HG03342 (cell line): ENCODE results near the gene ANKS1A.

ENCODE experiments used
- ATAC-seq: cut with Tn5 transposase; IDR thresholded peaks from one replicate; pipeline ENCODE4 v1.9.1; 2021; ENCODE audit warnings: mild to moderate bottlenecking, moderate library complexity; ENCODE audit not compliant: unreplicated experiment

The ANKS1A gene

GRCh38 chr6:35018182-35018519, 129.1 kb downstream of the ANKS1A start:
- no peak for ATAC-seq

- no peak for ATAC-seq
Observed at GRCh38 chr6:35018746-35019145, 129.7 kb downstream of the ANKS1A start.

GRCh38 chr6:35019171-35019570, 130.1 kb downstream of the ANKS1A start:
- no peak for ATAC-seq

- ATAC-seq: no peak
Observed at GRCh38 chr6:35019831-35020230, 130.8 kb downstream of the ANKS1A start.

- ATAC-seq: no peak
Observed at GRCh38 chr6:35021004-35021403, 131.9 kb downstream of the ANKS1A start.

DNA sequence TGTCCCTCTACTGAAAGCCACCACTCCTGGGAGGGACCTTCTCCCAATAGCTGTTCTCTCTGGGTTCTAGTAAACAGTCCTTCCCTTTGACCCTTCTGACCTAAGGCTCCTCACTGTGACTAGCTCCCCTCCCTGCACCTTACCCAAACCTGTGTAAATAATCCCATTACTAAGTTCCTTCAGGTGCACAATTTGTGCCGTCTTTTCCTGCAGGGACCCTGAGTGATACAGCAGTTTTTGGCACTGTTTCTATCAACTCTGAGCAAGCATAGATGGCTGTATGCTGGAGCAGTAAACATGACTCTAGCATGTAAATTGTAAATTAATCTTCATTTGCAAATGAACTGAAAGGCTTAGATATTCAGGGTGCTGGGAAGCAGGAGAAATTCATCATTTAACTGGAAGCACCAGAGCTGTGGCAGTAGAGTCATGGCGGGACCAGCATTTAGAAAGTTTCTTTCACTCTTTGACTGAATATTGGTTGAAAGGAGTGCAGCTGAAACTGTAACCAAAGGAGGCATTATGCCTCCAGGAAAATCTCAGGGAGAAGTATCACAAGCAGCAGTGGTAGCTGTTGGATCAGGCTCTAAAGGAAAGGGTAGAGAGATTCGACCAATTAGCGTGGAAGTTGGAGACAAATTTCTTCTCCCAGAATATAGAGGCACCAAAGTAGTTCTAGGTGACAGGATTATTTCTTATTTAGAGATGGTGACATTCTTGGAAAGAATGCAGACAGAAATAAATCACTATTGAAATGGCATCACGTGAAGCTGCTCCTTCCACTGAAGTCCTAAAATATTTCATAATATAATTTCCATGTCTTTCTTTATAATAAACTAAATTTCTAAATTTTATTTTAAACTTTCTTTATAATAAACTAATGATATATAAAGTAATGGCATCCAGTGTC, 134.3 kb downstream of the ANKS1A start:
- no peak for ATAC-seq

DNA sequence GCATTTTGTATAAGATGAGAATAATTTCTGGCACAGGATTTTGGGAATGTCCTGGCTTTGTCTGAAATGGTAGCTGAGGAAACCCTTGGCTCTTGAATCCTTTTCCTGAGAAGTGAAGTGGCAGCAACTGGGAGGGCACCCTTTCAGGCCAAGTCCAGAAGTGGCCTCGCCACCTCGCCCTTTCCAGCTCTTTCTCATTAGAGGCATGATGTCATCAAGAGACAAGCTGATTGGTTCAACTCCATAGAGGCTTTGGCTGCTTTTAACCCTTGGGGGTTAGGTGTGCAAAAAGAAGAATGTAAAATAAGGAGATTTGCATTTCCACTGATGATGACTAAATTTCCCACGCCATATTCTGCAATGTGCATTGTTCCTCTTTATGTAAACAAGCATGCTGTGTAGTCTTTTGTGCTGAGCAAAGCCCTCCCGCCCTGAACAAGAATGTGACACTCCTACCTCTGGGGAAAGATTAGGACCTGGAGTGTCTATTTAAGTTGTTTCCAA, 135.5 kb downstream of the ANKS1A start:
- no peak for ATAC-seq

GRCh38 chr6:35025232-35026188, 136.5 kb downstream of the ANKS1A start:
- no peak for ATAC-seq

DNA sequence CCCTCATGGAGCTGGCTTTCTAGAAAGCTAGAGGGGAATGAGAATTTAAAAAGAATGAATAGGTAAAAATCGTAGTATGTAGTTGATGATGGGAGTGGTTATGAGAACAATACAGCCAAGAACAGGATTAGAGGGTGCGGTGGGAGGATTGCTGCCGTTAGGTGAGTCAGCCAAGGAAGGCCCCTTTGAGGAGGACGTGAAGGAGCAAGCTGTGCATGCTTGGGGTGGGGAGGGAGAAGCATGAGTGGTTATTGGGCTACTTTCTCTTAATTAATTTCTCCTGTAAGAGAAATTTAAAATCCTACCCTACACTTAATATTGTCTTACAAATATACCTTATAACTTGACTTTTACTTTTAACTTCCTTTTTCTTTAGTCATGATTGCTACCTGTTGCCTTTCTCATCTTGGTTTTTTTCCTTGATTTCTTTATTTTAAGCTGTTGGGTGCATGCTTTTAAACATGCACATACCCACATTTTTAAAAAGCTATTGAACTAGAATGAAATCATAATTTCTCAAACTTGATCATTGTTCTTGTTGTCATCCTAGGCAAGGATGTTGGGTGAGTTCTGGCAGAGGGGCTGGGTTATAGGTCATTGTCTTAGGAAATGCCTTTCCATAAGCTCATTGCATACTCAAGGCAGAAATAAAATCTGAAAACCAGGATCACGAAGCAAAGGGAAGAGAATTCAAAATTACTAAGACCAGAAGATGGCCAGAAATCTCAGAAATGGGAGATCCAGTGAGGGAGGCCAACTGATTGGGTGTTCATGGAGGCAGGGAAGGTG, 137.6 kb downstream of the ANKS1A start:
- no peak for ATAC-seq

- ATAC-seq: no peak
Observed at GRCh38 chr6:35027807-35028206, 138.8 kb downstream of the ANKS1A start.

DNA sequence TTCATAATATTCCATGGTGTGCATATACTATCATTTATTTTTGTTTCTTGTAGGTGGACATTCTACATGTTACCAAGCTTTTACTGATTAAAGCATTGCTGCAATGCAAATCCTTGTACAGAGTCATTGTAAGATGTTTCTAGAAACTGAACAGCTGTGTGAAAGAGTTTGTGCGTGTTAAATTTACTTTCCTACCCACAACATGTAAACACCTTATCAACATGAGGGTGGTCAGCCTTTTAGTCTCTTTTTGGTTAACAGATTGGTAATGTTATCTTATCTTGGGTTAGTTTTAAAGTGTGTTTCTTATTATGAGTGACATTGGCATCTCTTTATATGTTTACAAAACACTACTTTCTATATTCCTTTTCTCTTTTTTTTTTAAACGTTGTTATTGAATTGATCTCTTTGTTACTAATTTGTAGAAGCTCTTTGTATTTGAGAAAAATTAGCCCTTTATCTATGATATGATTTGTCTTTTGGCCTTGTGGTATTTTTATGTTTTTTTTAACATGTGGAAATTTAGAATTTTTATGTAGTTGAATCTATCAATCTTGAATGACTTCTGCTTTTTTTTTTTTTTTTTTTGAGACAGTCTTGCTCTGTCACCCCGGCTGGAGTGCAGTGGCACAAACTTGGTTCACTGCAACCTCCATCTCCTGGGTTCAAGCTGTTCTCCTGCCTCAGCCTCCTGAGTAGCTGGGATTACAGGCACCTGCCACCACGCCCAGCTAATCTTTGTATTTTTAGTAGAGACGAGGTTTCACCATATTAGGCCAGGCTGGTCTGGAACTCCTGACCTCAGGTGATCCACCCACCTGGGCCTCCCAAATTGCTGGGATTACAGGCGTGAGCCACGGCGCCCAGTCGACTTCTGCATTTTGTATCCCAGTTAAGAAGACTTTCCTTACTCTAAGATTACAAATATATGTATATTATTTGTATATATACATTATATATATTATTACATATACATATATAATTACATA, 140.0 kb downstream of the ANKS1A start:
- ATAC-seq: no peak

DNA sequence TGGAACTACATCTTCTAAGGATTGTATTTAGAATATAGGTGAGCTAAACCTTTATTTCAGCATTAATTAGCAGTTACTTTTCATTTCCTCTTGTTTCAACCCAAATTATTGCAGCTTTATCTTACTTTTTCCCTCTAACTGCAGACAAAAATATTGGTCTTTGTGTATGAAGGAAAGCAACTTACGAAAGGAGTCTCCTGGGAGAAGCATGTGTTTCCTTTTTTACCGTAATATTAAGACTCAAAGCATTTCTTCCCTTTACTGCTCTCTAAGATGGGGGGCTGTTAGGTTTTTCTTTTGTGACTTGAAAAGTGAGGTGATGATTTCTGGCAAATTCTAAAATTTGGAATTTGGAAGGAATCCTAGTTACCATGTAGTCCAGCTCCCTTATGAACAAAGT, 141.0 kb downstream of the ANKS1A start:
- no peak for ATAC-seq

- ATAC-seq: no peak
Observed at GRCh38 chr6:35031611-35032529, 142.8 kb downstream of the ANKS1A start.

- ATAC-seq: no peak
Observed at GRCh38 chr6:35033683-35034082, 144.6 kb downstream of the ANKS1A start.

DNA sequence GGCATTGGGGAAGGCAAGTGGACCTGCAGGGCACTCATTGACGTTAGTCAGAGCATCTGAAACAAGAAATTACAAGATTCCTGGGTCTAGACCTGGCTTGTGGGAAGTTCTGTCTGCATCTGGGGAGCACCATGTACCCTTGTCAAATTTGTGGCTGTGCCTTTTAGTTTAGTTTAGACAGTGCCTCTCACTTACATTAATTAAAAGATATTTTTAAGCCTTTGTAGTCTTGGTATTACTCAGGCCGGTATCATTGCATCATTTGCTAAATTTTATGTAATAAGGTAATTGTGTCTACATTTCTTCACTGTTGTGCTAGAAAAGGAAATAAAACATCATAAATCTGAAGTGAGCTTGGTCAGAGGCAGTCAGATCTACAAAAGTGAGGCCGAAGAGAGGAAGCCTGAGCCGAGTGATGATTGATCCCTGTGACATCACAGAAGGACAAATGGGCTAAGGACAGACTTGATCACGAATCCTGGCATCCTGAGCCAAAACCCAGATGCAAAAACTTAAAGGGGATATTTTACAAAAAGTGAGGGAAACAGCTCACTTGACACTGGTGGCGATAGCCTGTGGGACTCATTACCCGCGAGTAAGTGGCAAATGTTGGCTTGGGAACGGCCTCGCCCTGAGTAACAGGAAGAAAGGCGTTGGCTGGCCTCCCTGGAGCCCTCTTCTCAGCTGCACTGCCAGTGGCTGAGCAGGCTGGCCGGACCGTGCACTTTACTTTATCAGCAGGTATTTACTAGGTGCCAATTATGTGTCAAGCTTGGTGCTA, 145.5 kb downstream of the ANKS1A start:
- ATAC-seq: no peak

GRCh38 chr6:35035481-35036030, 146.5 kb downstream of the ANKS1A start:
- no peak for ATAC-seq

- no peak for ATAC-seq
Observed at GRCh38 chr6:35036059-35036827, 147.2 kb downstream of the ANKS1A start.
